GM21786 (cell line): ENCODE results near the gene KAT2B.
A peak's percentile ranks its signal among the peaks of the same experiment; 100 is the strongest.

Source experiments
- ATAC-seq: cut with Tn5 transposase; IDR thresholded peaks from one replicate; pipeline ENCODE4 v1.9.1; 2021; ENCODE audit not compliant: unreplicated experiment

Gene KAT2B

DNA sequence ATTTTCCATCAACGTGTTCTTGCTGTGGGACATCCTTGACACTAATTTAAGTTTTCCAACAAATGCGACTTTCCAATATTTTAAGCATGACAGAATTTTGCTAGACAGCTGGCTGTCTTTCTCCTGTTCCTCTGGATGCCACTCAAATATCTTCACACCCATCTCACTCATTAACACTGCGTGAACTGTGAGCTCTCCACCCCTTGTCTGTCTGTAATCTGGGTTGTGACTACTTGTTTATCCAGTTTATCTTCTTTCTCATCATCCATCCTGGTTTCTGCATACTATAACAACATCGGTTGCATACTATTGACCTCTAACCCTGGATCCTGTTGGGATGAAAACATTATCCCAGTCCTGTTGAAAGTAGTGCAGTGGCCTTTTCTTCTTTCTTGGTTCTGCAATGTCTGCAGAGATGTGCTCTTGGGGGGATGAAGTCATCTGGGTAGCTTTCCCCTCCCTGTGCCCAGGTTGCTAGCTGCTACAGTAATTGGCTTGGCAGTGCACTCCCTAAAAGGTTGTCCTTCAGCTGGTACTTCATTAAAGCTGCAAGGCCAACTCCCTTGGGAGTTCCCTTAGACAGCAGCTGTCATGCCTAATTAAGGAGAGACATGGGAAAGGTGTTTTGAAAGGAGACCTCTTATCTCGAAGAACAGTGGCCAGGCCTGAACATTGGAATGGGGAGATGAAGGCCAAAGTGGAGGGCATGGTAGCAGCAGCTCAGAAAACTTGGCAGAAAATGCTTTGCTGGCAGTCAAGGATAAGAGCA is 24.7 kb downstream of the KAT2B start:
- ATAC-seq: no peak

DNA sequence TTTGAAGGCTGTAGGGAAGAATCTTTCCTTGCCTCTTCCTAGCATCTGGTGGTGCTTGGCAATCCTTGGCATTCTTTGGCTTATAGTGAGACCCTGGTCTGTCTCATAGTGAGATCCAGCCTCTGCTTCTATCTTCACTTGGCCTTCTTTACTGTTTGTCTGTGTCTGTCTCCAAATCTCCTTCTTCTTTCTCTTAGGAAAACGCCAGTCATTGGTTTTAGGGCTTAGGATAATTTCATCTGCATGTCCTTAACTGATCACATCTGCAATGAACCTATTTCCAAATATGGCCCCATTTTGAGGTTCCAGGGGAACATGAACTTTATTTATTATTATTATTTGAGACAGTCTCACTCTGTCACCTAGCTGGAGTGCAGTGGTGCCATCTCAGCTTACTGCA is 25.8 kb downstream of the KAT2B start:
- ATAC-seq: no peak

DNA sequence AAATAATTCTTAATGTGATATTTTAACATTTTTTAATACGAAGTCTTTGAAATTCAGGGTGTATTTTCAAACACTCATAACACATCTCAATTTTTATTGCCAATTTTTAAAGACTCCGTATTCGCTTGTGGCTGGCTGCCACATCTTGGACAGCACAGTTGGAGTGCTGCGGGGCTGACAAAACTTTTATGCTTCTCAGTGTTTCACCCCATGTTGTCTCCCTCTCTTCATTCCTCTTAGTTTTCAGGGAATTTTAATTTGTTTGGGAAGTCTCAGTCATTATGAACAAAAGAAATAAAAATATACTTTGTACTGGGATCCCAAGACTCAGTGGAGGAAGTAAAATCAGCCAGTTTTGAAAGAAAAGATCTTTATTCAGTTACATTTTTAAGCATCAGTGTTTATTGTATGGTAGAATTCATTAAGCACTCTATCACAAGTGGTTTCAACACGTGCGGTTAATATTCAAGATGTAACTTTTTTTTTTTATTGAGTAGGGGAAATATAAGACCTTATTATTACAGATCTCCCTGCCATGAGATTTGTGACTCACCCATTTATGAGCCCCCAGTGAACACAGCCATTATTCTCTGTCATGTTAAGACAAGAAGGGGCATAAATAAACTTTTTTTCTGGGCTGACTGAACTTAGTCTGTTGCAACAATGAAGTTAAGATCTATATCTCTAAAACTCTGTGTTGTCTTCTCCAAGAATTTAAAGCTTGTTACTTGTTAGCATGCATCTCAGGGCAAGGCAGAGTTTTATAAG is 26.8 kb downstream of the KAT2B start:
- no peak for ATAC-seq

DNA sequence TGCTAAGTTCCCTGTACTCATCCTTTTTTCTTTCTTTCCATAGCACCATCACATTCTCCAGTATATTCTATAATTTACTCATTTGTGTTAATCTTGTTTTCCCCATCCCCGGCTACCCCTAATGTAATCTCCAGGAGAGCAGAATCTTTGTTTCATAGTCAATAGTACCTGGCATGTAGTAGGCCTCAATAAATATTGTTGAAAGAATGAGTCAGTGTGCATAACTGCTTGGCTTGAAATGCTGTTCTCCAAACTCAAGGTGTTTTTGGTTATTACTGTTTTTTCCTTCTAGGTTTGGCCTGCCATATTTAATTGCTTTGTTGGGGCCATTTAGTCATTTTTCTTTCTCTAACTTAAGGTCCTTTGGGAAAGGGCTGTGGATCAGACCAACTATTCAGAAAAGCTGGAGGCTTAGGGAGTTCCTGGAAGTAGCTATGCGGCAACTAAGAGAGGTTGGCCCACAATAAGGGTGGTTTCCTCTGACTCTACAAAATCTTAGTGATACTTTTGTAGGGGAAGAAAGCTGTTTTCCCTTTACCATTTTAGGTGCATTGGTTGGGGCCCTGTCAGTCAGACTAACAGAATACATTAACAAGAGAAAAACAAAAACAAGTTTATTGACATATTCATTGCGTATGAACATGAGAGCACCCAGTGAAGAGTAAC is 28.4 kb downstream of the KAT2B start:
- no peak for ATAC-seq

DNA sequence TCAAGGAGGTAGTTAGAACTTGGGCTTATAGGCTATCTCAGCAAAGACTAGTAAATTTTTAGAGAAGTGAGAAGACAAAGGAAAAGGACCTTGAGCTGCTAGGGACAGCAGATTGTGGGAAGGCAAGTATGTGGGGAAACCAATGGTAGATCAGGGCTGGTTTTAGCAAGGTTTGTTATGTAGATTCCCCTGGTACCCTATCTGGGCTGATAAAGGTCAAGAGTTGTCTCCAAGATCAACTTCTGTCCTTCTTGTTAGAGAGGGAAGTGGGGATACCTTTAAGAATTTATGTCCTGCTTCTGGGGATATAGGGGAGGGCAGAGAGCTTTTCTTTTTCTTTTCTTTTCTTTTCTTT is 28.9 kb downstream of the KAT2B start:
- no peak for ATAC-seq

DNA sequence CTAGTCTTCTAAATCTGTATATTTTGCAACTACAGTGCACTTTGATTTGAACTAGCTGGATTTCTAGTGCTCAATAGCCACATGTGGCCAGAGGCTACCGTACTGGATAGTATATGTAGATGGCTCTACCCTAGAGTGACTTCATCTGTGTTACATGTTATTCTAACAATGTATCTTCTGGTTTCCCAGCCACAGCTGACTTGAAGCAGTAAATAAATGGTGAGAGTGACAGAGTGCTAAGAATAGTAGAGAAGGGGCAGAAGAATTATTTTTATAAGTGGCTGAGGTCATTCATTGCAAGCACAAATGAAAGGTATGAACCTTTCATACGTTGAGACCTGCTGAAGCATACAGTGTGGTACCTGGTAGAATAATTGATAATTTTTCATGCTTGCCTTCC is 30.9 kb downstream of the KAT2B start:
- no peak for ATAC-seq

DNA sequence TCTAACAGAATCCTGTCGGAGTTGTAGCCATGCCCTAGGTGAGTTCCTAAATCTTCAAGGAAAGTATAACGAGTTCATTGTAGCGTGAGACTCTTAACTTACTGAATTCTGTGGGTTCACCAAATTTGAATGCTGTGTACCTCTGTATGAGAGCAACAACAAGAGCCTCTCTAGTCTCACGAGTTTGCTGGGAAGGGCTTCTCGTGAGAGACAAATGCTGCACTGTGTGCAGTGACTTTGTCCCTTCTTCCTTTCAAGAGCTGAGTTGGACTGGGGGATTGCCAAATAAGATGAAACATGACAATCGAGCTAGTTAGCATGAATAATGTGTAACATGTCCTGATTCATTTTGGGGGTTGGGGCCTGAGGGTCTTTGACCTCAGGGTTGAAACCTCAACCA is 32.2 kb downstream of the KAT2B start:
- no peak for ATAC-seq

DNA sequence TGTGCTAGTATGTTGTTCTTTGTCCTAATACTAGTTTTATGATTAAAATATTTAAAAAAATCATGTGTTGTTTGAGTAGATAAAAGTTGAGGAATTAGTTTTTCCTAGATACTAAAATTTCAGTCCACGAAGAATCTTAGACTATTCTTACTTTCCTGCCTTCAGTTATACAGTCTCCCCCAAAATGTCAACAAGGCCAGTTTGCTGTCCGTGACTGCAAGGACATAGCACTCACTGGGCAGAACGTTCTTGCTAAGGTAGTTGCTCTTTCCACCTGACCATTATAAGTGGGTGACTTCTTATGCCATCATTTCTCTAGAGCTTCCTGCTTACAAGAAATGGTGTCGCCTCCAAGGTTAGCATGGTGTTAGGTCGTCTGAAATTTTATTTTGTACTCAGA is 32.8 kb downstream of the KAT2B start:
- no peak for ATAC-seq

DNA sequence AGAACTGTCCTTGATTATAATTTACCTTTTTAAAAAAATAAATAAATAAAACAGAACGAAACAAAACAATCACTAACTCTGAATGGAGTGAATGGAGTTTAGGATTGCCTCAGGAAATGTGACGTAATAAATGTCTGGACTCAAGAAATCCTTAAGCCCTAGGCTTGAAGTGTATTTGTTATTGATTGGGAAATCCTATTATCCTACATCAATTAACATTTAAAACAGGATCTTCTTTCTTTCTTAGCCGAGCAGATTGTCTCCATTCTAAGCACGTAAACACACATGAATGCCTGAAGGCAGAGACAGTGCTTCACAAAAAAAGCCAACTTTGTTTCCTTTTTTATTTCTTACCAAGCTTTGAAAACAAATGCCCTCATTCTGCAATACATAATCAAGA is 33.4 kb downstream of the KAT2B start:
- ATAC-seq: no peak

DNA sequence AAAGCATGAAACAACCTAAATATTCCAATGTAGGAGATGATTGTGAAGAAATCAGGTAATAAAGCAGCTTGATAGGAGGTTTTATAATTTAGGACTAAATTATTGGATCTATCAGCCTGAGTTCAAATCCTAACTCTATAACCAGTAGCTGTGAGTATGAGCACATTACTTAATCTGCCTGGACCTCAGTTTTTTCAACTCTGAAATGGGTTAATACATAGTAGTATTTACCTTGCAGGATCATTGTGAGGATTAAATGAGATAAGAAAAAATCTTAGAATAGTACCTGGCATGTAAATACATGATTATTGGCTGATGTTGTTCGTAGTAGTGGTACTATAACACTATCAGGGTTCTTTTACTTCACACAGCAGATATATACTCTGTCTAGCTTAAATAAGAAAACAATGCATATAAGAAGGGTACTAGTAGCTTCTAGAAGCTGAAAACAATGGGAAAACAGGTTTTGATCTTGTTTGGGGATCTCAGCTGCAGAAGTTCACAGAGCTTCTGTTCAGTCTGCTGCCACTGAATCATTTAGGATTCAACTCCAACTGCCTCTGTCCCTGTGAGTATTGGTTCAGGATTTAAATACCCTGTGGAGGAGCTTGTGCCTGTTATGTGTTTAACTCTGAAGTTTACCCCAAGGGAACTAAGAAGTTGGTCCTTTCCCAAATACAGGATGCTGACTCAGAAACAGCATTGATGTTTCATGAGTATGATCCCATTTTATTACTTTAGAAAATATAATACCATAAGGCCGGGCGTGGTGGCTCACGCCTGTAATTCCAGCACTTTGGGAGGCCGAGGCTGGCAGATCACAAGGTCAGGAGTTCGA is 34.2 kb downstream of the KAT2B start:
- ATAC-seq: no peak

DNA sequence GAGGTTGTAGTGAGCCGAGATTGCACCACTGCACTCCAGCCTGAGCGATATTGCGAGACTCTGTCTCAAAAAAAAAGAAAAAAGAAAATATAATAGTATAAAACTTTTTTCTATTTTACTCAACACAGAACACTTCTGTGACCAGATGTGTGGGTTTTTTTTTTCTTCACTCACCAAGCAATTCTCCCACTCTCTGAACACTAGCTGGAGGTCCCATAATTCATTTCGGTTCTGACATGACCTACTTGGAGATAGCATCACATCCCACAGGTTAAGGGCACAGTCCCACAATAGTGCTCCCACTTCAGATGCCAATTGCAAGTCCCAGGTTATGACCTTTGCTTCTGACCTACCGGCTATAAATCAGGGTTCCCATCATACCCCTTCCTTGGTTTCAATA is 35.0 kb downstream of the KAT2B start:
- ATAC-seq: no peak

DNA sequence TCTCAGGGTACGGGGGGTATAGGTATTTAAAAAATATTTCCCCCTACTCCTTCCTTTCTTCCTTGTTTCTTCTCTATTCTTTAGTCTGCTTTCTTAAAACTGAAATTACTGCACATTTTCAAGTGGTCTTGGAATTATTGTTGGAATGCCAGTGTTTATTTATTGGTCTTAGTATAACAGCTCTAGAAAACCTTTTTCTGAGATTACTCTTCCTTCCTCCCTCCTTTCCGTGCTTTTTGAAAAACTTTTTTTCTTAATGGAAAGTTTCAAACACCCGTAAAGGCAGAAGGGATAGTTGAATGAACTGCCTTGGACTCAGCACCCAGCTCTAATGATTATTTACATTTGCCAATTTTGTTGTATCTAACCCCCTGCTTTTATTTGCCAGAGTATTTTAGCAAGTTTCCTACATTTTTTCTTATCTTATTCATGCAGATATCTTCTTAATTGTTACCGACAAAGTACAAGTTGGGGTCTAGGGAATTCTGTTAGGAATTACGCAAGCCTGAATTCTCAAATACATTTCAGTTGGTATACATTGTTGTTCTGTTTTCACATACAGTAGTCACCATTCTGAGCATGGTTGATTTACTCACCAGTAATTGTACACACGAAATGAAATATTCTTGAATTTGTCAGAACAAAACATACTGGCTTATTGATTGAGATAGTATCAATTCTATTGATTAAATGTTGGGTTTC is 36.2 kb downstream of the KAT2B start:
- no peak for ATAC-seq

DNA sequence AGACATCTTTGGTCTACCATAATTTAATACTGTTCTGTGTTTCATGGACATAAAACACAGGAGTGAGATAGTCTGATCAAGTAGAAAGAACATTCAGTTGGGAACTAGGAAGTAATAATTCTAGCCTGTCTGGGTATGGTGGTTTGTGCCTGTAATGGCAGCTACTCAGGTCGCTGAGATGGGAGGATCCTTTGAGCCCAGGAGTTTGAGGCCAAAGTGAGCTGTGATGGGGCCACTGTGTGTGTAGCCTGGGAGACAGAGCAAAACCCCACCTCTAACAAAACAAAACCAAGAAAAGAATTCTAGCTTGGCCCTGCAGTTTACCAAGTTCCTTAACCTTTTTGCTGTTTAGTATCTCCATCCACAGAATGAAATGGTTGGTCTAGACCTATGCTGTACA is 36.8 kb downstream of the KAT2B start:
- no peak for ATAC-seq

DNA sequence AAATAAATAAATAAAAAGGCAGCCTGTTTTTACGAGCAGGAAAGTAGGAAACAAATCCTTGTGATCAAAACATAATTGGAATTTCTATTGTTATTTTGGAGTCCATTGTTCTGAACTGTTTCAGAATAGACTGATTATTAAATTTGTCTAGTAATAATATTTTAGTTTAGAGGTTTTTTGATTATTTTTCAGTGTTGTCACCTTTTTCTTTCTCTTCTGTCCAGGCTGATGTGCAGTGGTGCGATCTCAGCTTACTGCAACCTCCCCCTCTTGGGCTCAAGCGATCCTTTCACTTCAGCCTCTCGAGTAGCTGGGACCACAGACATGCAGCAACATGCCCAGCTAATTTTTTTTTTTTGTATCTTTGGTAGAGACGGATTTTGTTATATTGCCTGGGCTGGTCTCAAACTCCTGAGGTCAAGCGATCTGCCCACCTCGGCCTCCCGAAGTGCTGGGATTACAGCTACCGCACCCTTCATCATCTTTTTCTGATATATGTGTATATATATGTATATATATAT is 38.0 kb downstream of the KAT2B start:
- no peak for ATAC-seq

DNA sequence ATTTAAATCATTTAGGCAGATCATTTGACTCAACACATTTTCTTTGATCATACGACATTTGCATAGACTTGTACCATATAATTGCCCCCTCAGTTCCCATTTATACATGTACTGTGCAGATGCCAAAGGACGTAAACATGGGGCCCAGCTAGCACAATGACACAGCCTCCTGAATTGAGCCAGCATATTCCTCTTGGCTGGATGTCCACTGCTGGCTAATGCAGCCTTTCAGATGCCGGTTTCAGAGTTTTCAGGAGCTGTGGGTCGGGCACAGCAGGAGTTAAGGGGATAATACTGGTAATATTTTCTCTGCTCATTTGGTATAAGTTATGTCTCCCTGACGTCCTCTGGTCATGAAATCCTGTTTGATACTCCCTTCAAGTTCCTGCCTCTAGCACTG is 39.4 kb downstream of the KAT2B start:
- ATAC-seq: no peak

DNA sequence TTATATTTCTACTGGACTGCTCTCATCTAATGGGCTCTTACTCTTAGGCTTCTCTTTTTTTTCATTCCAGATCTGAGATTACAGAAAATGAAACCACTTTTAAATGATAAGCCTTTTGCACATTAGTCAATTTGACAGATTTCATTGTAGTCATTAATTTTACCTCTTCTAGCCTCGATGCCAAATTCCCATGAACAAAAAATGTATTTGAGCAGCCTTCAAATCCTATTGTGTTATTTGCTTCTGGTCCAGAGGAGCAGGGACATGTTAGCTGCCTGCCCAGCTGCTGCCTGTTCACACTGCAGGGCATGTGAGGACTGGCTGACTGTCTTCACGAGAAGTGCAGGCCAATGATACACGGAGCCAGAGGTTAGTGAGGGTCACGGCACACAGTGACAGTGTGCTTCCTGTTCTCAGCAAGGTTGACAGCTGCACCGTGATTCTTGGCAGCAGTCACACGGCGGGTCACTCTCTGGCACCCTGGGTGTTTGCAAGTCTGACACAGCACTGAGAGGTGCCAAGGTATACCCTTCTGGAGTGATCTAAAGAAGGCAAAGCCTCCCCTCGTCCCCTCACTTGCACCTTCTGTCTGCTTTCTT is 40.8 kb downstream of the KAT2B start:
- ATAC-seq: peak; percentile 96

DNA sequence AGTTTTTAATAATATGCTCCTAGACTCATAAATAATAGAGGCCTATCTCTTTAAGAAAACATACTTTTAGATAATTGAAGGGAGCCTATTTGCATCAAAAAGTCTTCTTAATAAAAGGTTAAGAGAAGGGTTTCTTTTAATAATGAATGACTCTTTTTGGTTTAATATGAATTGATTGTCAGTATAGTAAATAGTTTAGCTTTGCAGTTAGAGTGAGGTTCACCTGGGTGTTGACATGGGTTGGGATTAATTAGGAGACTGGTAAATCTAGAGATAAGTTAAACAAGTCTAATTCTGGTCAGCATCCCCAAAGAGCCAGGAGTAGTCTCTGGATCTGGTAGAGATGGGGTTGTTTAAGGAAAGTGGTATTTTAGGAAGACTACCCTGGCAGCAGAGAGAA is 43.0 kb downstream of the KAT2B start:
- ATAC-seq: no peak

DNA sequence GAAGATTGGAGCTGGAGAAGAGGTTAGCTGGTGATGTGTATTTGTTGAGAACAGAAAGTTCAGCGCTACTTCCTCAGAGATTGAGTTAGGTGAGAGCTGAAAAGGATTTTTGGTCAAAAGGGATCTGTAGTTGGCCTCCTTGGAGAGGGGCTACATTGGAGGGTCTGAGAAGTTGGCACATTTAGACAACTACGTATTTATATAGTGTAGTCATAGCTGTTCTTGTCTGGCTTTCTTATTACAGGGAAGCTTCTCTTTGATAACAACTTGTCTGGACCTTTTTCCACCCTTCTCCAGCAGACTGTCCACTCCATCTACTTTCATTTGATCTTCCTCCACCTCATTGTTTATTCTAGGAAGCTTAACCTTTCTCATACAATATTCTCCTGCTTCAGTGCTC is 43.7 kb downstream of the KAT2B start:
- ATAC-seq: no peak

DNA sequence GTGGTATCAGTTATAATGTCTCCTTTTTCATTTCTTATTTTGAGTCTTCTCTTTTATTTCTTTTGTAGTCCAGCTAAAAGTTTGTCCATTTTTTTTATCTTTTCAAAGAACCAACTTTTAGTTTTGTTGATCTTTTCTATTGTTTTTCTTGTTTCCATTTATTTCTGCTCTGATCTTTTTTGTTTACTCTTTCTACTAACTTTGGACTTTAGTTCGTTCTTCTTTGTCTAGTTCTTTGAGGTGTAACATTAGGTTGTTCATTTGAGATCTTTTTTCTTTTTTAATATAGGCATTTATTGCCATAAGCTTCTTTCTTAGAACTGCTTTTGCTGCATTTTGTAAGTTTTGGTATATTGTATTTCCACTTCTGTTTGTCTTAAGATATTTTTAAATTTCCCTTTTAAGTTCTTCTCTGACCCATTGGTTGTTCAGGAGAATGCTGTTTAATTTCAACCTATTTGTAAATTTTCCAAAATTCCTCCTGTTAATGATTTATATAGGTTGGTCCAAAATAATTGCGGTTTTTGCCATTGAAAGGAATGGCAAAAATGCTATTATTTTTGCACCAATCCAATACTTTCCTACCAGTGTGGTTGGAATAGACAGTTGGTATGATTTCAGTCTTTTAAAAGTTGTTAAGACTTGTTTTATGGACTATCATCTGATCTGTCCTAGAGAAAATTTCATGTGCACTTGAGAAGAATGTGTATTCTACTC is 51.2 kb downstream of the KAT2B start:
- no peak for ATAC-seq
